GM19467 (cell line): Measurements from ENCODE around the gene TBX18.

Experiments used
- ATAC-seq: cut with Tn5 transposase; IDR thresholded peaks from one replicate; pipeline ENCODE4 v1.9.1; 2021; ENCODE audit warnings: mild to moderate bottlenecking, moderate library complexity; ENCODE audit not compliant: unreplicated experiment

The TBX18 gene

GRCh38 chr6:84681693-84682326 is 82.6 kb downstream of the TBX18 start:
- ATAC-seq: no peak

GRCh38 chr6:84675651-84676050 is 88.7 kb downstream of the TBX18 start:
- ATAC-seq: no peak

- no peak for ATAC-seq
These were observed 90.0 kb downstream of the TBX18 start for GRCh38 chr6:84674395-84674794.

GRCh38 chr6:84671183-84671582 is 93.2 kb downstream of the TBX18 start:
- no peak for ATAC-seq

GRCh38 chr6:84669945-84670344 is 94.5 kb downstream of the TBX18 start:
- ATAC-seq: no peak

- no peak for ATAC-seq
These were observed 96.9 kb downstream of the TBX18 start for GRCh38 chr6:84667252-84668213.

- no peak for ATAC-seq
These were observed 99.0 kb downstream of the TBX18 start for GRCh38 chr6:84665401-84665800.

GRCh38 chr6:84663866-84664265 is 100.5 kb downstream of the TBX18 start:
- no peak for ATAC-seq

- no peak for ATAC-seq
These were observed 106.9 kb downstream of the TBX18 start for GRCh38 chr6:84657486-84657885.

GRCh38 chr6:84657025-84657424 is 107.4 kb downstream of the TBX18 start:
- no peak for ATAC-seq

- no peak for ATAC-seq
These were observed 111.3 kb downstream of the TBX18 start for GRCh38 chr6:84653027-84653551.

- ATAC-seq: no peak
These were observed 111.9 kb downstream of the TBX18 start for GRCh38 chr6:84652356-84653026.

GRCh38 chr6:84651583-84651982 is 112.8 kb downstream of the TBX18 start:
- ATAC-seq: no peak

GRCh38 chr6:84648444-84648843 is 116.0 kb downstream of the TBX18 start:
- no peak for ATAC-seq

- ATAC-seq: no peak
These were observed 118.7 kb downstream of the TBX18 start for GRCh38 chr6:84645563-84646266.

- no peak for ATAC-seq
These were observed 119.4 kb downstream of the TBX18 start for GRCh38 chr6:84645000-84645399.

- no peak for ATAC-seq
These were observed 120.6 kb downstream of the TBX18 start for GRCh38 chr6:84643778-84644177.

GRCh38 chr6:84641076-84641475 is 123.3 kb downstream of the TBX18 start:
- ATAC-seq: no peak

- ATAC-seq: no peak
These were observed 125.0 kb downstream of the TBX18 start for GRCh38 chr6:84639396-84639795.

- no peak for ATAC-seq
These were observed 126.1 kb downstream of the TBX18 start for GRCh38 chr6:84638286-84638685.
